HG03378 (cell line): ENCODE measurements around the gene RPE.

Experiments
- ATAC-seq: cut with Tn5 transposase; IDR thresholded peaks from one replicate; pipeline ENCODE4 v1.9.1; 2021; ENCODE audit warnings: mild to moderate bottlenecking, moderate library complexity; ENCODE audit not compliant: unreplicated experiment

The RPE gene

DNA sequence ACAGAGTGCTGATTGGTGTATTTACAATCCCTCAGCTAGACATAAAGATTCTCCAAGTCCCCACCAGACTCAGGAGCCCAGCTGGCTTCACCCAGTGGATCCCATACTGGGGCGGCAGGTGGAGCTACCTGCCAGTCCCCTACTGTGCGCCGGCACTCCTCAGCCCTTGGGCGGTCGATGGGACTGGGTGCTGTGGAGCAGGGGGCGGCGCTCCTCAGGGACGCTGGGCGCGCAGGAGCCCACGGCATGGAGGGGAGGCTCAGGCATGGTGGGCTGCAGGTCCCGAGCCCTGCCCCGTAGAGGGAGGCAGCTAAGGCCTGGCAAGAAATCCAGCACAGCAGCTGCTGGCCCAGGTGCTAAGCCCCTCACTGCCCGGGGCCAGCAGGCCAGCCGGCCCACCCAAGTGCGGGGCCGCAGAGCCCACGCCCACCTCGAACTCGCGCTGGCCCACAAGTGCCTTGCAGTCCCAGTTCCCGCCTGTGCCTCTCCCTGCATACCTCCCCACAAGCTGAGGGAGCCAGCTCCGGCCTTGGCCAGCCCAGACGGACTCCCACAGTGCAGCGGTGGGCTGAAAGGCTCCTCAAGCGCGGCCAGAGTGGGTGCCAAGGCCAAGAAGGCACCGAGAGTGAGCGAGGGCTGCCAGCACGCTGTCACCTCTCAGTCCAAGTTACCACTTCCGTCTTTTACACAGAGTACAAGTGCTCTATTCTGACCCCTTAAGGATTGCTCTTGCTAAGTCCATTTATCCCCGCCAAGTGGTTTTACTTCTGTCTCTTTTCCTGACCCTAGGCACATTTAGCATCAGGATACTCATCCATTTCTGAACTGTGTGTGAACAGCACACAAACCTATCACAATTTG, 1.7 kb upstream of the RPE start:
- ATAC-seq, result no peak

DNA sequence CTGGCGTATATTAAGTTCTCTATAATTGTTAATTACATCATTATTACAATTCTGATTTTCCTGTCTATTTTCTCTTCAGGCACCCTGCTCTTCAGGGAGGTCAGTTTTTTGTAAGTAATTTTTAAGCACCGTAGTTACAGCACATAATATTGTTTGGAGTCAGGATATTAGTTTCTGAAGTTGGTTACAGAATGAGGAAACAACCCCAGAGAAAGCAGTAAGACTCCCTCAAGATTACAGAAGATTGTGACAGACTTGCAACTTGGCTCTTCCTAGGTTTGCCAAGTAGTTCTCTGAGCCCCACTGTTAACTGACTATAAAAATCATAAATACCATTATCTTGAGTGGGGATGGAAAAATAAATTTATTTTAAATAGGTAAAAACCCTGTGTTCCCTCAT, 921 bp downstream of the RPE start:
- no peak for ATAC-seq

DNA sequence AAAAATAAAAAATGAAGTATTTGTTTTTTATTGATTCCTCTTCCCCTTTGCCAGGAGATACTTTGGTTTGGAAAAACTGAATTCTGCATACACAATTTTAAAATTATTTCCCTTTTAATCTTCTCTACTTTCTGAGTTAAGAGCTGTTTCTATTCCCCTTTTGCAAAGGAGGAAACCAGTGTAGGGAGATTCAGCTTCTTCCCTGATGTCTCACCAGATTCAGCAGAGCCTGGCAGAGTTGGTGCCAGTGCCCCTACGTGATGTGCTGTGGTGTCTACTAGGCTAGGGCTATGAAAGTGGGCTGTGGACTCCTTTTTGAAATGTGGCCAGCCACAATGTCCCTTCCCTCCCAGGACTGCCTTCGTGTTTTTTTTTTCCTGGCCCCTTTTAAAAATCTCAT, 2.4 kb downstream of the RPE start:
- ATAC-seq, result no peak

DNA sequence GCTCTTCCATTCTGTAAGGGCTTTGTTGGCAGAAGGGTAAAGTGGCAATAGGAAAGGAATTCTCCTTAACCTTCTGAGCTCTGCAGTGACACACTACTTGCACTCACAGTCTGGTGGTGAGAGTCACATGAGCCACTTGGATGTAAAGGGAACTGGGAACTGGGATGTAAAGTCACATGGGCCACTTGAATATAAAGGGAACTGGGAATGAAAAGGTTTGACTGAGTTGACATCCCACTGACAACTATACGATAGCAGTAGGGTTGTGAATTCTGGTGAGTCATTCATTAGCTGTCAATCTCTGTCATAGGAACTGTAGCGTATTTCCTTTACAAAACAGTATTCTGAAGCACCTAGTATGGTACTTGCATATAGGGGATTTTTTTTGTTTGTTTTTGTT, 5.5 kb downstream of the RPE start:
- no peak for ATAC-seq

DNA sequence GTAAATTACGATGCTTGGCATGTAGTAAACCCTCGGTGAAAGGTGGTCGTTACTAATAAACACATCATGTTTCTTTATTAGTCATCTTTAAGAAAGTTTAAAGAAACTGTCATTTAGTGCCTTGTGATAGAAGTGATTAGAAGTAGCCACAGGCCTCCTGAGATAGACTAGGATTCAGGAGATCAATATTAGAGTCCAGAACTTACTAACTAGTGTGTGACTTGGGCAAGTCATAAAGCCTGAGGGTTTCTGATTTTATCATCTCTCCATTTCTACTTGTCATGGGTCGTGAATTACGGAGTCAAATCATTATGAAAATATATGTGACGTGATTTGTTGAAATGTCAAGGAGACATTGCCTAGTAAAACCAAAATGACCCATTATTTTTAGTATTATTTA, 6.7 kb downstream of the RPE start:
- peak; percentile 40 for ATAC-seq

DNA sequence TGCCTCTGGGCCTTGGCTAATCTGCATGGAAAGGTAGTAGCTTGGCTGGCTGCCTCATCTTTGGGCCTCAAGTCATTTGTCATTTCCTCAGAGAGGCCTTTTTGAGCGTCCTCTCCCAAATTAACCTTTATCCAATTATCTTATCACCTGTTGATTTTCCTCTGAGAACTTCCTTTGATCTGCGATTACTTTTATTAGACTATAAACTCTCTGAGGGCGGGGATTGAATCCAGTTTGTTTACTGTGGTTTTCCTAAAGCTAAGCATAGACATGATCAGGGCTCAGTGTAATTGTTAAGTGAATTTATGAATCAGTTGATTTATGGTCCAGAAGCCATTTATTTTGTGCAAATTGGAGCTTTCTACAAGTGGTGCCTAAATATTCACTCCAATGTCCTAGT, 7.5 kb downstream of the RPE start:
- no peak for ATAC-seq

DNA sequence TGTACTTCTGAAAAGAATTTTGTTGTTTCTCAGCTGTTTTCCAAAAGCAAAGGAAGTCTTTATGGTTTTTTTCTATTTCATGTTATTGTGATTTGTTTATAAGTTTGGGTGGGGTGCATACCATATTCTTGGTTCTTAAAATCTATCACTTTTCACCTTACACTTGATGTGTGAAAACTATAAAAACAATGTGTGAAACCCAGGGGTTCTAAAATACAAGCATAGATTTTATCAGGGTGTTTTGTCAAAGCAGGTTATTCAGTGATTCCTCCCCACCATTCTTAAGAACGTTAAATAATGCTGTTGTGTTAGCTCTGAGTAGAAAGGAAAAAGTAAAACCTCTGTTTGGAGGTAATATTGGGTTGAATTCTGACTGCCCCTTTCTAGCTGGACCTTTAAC, 17.7 kb downstream of the RPE start:
- no peak for ATAC-seq

DNA sequence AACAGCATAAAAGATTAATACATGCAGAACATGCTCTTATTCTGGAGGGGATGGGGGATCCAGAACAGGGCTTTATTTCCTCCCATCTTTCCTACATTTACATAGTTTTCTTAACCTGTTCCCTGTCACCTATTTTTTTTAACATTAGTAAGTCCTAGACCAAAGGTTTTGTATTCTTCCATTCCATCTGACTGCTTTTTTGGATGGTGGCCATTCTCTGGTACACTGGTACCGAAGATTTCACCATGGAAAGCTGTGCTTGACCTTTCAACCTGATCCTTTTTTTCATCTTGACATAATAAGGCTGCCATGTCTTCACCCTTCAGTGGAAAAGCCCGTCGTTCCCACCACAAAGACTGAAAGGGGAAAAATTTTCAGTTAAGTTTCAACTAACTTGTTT, 20.4 kb downstream of the RPE start:
- ATAC-seq, result no peak

DNA sequence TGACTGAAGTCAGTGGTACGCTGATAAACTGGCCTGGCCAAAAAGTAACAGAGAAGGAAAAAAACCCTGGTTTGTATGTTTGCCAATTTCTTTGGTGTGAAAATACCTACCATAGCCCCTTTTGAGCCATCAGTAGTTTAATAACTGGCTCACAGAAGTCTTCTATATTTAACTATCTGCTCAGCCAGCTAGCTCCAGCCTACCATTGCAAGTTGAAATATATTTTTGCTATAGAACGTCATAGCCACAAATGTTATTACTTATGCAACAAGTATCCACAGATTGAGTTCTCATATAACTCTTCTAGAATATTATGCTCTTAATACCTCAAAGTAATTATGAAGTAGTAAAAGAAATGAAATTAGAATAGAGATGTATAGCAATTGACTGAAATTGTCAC, 25.2 kb downstream of the RPE start:
- ATAC-seq, result no peak

DNA sequence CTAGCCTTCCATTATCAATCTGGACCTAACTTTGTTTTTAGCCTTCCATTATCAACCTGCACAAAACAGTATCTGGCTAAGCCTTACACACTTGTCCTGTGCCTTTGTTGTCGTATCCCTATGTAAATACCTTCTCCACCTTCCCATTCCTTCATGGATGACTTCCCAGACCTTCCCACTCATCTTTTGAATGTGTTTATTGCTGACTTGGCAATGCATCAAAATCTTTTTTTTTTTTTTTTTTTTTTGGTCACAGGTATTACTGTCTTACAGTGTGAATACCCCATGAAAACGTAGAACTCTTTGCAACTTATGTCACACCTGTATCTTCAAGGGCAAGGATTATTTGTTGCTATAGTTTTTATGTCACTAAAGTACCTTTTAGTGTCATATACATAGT, 25.7 kb downstream of the RPE start:
- ATAC-seq, result no peak

DNA sequence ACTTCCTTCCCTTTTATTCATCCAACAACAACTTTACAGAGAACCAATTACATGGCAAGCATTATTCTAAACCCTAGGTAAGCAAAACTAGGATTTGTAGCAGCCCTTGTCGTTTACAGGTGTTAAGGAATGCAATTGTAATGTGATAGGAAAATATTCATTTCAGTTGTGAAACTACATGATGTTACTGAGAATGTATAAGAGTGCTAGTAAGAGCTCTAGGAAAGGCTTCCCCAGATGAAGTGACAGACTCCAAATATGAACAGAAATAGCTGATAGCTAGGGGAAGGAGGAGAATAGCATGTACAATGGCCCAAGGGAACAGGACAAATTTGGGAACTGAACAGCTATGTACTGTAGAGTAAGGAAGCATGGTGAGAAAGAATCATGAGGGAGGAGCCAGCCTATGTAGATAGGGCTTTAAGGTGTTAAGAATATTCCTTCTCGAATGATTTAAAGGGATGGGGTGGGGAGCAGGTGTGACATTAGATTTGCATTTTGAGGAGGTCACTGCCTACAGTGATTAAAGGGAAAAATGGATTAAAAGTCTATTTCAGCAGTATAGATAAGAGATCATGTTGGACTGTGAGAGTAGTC, 31.7 kb downstream of the RPE start:
- no peak for ATAC-seq

DNA sequence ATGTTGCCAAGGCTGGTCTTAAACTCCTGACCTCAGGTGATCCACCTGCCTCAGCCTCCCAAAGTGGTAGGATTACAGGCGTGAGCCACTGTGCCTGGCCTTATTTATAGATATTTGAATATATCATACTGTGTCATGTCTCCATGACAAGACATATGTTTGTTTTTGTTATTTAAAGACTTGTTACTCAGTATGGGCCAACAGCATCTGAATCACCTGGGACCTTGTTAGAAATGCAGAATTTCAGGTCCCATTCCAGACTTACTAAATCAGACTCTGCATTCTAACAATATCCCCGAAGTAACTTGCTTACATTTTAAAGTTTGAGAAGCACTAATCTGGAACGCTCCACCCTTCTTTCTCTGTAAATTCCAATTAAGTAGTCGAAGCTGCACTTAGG, 33.2 kb downstream of the RPE start:
- ATAC-seq, result no peak

DNA sequence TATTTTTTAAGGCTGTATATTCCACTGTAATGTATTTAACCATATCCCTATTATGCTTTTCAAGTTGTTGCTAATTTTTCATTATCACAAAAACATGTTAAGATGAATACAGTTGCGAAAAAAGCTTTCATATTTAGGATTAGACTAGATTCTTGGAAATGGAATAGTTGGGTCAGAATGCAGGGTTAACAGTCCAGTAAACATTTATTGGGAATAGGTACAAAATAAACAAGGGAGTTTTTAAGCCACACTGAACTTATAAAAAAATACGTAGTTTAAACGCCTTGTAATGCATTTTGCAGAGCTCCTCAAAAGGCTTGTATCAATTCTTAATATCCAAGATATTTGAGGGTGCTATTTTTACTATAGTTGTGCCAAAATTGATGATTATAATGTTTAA, 35.6 kb downstream of the RPE start:
- ATAC-seq, result no peak

DNA sequence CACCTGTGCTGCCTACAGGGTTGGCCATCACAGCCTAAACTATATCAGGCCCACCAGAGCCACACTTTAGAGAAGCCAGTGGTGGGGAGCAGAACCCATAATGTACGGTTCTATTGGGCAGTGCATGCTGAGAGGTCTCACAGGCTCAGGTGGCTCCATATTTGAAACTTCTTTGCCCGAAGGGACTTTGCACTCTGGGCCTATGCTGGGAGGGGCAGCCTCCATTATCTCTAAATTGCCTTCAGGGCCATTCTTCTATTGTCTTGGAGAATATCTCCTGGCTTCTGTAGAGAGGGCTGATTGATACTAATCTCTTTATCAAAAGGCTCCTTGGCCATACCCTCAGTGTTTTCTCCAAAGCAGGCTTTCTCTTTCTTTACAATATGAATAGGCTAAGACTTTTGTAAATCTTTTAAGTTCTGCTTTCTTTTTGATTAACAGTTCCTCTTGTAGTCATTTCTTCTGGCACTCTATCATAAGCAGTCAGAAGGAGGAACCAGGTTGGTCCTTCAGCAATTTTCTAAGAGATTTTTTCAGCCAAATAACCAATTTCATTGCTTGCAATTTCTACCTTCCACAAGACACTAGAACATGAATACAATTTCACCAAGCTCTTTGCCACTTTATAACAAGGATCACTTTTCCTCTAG, 44.5 kb downstream of the RPE start:
- no peak for ATAC-seq

DNA sequence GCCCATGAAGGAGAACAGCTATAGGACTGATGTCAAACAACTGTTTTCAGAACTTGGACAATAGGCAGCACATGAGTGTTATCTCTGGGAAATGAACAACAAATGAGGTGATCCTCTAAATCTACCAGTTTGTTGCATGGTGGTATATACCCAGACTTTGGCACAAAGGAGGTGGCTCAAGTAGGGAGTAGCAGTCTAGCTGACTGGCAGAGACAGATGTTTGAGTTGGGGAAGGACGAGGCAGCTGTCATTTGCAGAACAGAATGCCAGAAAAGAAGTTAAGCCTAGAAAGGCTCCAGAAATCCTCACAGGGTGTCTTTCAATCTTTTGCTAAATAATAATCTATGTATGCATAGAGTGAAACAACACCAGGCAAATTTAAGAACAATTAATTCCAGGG, 47.4 kb downstream of the RPE start:
- ATAC-seq, result no peak

DNA sequence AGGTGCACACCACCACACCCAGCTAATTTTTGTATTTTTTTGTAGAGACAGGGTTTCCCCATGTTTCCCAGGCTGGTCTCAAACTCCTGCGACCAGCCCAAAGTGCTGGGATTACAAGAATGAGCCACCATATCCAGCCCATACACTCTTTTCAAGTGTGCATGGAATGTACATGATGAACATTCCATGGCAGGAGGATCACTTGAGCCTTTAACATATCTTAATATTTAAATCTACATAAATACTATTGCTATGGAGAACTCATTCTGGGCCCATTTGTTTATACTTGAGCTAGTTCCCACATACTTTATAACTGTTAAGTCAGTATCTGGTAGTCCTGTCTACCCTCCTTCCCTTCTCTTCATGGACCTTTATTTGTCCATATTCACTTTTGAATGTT, 48.4 kb downstream of the RPE start:
- ATAC-seq, result no peak

DNA sequence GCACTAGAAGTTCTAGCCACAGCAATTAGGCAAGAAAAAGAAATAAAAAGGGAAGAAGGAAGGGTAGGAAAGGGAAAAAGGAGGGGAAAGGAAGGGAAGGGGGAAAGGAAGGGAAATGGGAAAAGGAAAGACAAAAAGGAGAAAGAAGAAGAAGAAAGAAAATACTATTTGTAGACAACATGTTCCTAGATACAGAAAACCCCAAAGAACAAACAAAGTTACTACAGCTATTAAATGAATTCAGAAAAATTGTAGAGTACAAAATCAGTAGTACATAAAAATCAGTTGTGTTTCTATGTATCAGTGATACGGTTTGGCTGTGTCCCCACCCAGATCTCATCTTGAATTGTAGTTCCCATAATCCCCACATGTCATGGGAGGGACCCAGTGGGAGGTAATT, 52.3 kb downstream of the RPE start:
- no peak for ATAC-seq

DNA sequence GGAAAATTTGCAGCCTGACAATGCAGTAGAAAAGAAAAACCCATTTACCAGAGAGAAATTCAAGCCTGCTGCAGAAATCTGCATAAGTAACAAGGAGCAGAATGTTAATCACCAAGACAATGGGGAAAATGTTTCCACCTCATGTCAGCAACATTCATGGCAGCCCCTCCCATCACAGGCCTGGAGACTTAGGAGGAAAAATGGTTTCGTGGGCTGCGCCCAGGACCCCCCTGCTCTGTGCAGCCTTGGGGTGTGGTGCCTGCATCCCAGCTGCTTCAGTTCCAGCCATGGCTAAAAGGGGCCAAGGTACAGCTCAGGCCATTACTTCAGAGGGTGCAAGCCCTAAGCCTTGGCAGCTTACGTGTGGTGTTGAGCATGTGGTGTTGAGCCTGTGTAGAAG, 53.4 kb downstream of the RPE start:
- ATAC-seq, result no peak

DNA sequence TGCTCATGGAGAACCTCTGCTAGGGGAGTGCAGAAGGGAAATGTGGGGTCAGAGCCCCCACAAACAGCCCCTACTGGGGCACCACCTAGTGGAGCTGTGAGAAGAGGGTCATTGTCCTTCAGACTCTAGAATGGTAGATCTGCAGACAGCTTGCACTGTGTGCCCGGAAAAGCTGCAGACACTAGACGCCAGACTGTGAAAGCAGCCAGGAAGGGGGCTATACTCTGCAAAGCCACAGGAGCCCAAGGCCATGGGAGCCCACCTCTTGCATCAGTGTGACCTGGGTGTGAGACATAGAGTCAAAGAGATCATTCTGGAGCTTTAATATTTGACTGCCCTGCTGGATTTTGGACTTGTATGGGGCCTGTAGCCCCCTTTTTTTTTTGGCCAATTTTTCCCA, 60.9 kb downstream of the RPE start:
- ATAC-seq, result no peak
